Mucosa of gallbladder (tissue), 1 donor: ENCODE measurements around the gene INHBC. TPM values are rescaled to one million over a fixed set of nuclear protein-coding genes. Genes with fewer than 3 reads are reported as not detected.
A peak's percentile ranks its signal among the peaks of the same experiment; 100 is the strongest.
"Not testable (repeated sequence)": the region's sequence is repeated elsewhere in the genome, so short reads cannot be mapped to it uniquely, and the experiment has no call there.

Experiments used
- DNase-seq: peaks from one replicate; pipeline ENCODE4 v3.0.0-alpha.2; 2020; ENCODE audit warnings: low spot score
- total RNA-seq: library from RNA; stranded (reverse); gene quantifications from one replicate; pipeline ENCODE4 v1.2.1, GENCODE V29; 2021
- donor health status: DM: no; HTN: no; CAD: no.

INHBC gene
- total RNA-seq, 1 donor from 2014 or later = not detected

- DNase-seq = no peak
Observed at GRCh38 chr12:57429473-57430111, 5.0 kb upstream of the INHBC start.

GRCh38 chr12:57430112-57430930 lies 4.3 kb upstream of the INHBC start:
- DNase-seq = peak; percentile 17

- peak; percentile 96 for DNase-seq
Observed at GRCh38 chr12:57430931-57431566, 3.5 kb upstream of the INHBC start, which contains the start of gene R3HDM2. Gene R3HDM2 (minus strand): TSS chr12:57431043. CDS start chr12:57310428, 120,615 bp downstream.

- no peak for DNase-seq
Observed at GRCh38 chr12:57431654-57432188, 2.9 kb upstream of the INHBC start.

GRCh38 chr12:57433370-57433769 lies 1.2 kb upstream of the INHBC start:
- no peak for DNase-seq

GRCh38 chr12:57435293-57435692 lies 709 bp downstream of the INHBC start:
- no peak for DNase-seq

DNA sequence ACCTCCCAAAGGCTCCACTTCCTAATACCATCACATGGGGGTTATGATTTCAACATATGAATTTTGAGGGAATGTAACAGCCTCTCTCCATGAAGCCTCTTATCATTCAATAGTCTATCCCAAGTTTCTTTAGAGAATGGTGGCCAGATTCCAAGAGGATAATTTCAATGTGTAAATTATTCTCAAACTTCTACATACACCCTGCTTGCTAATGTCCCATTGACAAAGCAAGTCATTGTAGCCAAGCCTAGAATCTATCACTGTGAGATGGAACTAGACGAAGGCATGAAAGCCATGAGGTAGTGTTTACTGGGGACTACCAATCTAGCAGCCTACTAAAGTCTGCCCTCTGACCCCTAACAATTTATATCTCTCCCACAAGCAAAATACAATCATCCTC lies 3.8 kb downstream of the INHBC start:
- DNase-seq = no peak

DNA sequence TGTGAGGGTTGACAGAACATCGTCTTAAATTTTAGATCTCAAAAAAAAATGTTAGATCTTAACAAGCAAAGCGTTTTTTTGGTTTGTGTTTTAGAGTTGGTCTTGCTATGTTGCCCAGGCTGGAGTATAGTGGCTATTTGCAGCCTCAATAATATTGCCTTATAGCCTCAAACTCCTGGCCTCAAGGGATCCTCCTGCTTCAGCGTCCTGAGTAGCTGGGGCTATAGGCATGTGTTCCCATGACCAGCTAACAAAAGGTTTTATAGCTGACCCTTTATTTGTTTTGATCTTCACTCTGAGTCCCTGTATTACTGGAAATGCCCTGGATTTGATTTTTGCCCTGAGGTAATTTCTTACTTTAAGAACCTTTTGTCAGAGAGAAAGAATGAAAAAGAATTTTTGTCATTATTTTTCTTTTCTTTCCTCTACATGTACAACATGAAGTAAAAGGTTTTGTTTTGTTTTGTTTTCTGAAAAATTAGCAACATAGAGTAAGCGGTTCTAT lies 5.2 kb downstream of the INHBC start:
- no peak for DNase-seq

DNA sequence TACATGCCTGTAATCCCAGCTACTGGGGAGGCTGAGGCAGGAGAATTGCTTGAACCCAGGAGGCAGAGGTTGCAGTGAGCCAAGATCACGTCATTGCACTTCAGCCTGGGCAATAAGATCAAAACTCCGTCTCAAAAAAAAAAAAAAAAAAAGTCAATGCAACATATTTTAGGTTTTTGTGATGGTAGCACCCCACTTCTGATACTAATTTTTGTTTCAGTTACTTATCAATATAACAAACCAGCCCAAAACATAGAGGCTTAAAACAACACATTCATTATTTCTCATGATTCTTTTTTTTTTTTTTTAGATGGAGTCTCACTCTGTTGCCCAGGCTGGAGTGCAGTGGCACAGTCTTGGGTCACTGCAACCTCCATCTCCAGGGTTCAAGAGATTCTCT lies 6.8 kb downstream of the INHBC start:
- DNase-seq = not testable (repeated sequence)

GRCh38 chr12:57441846-57442427 lies 7.4 kb downstream of the INHBC start:
- DNase-seq = no peak

DNA sequence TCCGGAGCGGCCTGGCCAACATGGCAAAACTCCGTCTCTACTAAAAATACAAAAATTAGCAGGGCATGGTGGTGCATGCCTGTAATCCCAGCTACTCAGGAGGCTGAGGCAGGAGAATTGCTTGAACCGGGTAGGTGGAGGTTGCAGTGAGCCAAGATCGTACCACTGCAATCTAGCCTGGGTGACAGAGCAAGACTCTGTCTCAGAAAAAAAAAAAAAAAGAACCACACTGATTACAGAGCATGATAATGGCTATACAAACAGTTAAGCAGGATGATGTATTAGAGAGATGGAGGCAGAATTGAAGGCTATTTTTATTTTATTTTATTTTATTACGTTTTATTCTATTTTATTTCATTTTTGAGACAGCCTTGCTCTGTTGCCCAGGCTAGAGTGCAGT lies 9.8 kb downstream of the INHBC start:
- DNase-seq = not testable (repeated sequence)

DNA sequence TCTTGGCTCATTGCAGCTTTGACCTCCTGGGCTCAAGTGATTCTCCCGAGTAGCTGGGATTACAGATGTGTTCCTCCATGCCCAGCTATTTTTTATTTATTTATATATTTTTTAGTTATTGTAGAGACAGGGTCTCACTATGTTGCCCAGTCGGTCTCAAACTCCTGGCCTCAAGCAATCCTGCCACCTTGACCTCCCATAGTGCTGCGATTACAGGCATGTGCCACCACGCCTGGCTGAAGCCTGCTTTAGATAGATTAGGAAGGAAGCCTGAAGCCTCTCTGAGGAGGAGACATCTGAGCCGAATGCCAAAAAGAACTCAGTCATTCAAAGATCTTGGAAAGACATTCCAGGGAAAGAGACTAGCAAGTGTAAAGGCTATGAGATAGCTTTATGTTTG lies 10.2 kb downstream of the INHBC start:
- no peak for DNase-seq

- DNase-seq = no peak
Observed at GRCh38 chr12:57446292-57446960, 11.8 kb downstream of the INHBC start.

DNA sequence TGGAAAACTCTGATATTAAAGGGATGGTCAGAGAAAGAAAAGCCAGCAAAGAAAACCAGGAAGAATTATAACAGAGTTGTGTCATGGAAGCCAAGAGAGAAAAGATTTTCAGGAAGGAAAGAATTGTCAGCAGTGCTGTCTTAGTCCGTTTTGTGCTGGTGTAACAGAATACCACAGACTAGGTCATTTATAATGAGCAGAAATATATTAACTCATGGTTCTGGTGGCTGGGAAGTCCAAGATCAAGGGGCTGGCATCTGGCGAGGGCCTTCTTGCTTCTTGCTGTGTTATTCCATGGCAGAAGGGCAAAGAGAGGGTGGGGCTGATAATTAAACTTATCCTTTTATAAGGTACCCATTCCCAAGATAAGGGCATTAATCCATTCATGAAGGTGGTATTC lies 14.1 kb downstream of the INHBC start:
- no peak for DNase-seq

- DNase-seq = no peak
Observed at GRCh38 chr12:57449375-57449774, 14.8 kb downstream of the INHBC start.

- DNase-seq = no peak
Observed at GRCh38 chr12:57450057-57450456, 15.5 kb downstream of the INHBC start.

- no peak for DNase-seq
Observed at GRCh38 chr12:57451233-57451778, 16.7 kb downstream of the INHBC start.

DNA sequence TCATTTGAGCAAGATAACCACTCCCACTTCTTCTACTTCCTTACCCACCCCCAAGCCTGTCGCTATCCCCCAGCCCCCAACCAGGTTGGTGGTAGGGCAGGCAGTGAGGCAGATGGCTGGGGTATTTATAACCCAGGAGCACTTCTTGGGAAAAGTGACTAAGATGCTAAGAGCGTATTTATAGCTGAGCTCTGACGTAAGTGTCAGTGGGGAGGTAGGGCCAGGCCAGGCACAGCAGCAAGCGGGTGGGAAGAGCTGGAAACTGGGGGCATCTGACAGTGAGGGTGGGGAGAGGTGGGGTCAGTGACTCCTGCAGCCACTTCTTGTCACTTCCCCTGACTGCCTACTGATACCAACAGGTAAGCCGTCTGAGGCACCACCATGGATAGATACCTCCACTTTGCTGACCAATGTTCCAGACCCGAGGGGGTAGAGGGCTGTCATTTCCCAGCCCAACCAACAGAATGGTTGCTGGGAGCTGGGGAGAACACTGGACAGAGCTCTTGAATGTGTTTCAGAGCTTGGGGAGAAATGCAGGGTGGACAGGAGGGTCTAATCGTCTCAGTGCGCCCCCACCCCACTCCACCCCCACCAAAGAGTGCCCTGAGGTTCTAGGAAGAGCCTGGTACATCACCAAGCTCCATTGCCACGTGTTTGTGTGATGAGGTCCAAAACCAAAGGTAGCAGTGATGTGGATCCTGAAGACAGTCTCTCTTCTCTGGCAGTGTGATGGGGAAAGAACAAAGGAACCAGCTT lies 17.8 kb downstream of the INHBC start:
- no peak for DNase-seq

DNA sequence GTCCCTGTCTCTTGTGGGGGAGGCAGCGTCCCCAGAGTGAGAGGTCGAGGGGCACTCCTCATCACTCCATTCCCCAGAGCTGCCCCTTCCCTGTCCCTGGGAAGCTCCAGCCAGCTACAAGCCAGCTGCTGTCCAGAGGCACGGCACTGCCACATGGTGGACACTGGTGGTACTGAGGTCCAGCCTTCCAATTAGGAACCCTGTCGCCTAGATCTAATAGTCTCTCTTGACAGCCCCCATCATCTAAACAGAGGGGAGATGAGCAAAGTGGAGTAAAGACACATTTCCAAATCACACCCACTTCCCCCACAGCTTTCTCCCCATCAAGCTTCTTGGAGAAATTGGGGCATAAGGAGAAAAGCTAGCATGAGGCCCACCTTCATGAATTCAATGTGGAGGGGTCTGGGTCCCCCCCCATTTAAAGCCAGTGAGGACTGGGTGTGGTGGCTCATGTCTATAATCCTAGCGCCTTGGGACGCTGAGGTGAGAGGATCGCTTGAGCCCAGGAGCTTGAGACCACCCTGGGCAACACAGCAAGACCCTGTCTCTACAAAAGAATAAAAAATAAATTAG lies 18.4 kb downstream of the INHBC start:
- DNase-seq = peak; percentile 76

DNA sequence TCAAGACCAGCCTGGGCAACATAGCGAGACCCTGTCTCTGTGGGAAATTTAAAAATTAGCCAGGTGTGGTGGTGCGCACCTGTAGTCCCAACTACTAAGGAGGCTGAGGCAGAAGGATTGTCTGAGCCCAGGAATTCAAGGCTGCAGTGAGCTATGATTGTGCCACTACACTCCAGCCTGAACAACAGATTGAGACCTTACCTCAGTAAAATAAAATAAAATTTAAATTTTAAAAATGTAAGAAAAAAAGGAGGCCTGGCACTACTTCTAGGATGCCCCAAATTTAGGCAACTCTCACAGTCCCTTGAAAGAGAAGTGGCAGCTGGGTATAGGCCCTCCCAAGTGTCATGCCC lies 19.6 kb downstream of the INHBC start:
- DNase-seq = no peak
